WTC11 (cell line): ENCODE measurements around the gene TCHP.

Experiments
- CREM ChIP-seq: sonication (generic); formaldehyde crosslinking; IDR thresholded peaks from 2 replicates; pipeline ENCODE4 v1.8.1; 2022; ENCODE audit warnings: mild to moderate bottlenecking, missing genetic modification reagents, moderate library complexity
- CTCF ChIP-seq: fragments of 200-600 bp; IDR thresholded peaks from 2 replicates; pipeline ENCODE4 v1.8.0; 2022; ENCODE audit warnings: antibody characterized with exemption
- ESRRA ChIP-seq: sonication (generic); formaldehyde crosslinking; IDR thresholded peaks from 2 replicates; pipeline ENCODE4 v1.8.1; 2022; ENCODE audit warnings: mild to moderate bottlenecking, missing genetic modification reagents, borderline replicate concordance
- ZNF121 ChIP-seq: sonication (generic); formaldehyde crosslinking; IDR thresholded peaks from 2 replicates; pipeline ENCODE4 v1.8.0; 2023; ENCODE audit warnings: missing genetic modification reagents

GRCh38 chr12:109961201-109961600 is 61.1 kb downstream of the TCHP start:
- TF ChIP-seq ZNF121 (CRISPR knock-in tag) (no peak), CREM (CRISPR knock-in tag) (no peak), CTCF (no peak), ESRRA (CRISPR knock-in tag) (no peak)
